GM18511 (cell line): Measurements from ENCODE around the gene CD8B.
"Not testable (repeated sequence)": the region's sequence is repeated elsewhere in the genome, so short reads cannot be mapped to it uniquely, and the experiment has no call there.

Experiments
- ATAC-seq: cut with Tn5 transposase; IDR thresholded peaks from one replicate; pipeline ENCODE4 v1.9.1; 2021; ENCODE audit warnings: mild to moderate bottlenecking, moderate library complexity; ENCODE audit not compliant: unreplicated experiment

The CD8B gene

DNA sequence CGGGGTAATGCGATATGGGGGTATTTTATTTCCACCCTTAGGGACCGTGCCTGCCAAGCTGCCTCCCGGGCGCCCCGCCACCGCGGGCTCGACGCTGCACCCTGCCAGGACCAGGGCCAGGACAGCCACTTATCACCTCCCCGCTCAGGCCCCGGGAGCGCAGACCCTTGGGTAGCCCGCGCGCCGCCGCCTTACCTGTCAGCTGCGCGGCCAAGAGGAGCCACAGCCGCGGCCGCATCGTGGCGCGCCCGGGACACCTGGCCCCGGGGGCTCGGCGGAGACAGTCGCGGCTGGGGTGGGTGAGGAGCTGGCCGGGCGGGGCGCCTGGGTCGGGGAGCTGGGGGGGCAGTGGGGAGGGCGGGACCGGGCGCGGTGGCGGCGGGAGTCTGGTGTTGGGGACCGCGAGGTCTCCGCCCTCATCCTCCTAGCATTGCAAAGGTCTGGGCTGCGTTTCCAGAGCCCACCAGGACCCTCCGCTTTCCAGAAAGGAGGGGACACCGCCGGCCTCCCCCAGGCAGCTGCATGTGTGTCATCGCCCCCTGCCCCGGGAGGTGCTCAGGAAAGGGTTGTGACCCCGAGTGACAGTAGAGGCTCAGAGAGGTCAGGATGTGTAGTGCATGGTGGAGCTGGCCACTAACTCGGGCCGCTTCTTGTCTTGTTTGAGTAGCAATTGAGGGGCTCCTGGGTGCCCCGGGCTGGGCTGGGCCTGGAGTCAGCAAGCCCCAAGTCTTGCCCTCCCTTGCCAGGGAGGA, at the start of gene CD8B:
CD8B (minus strand) TSS at position 259 of the 752 bp plus-strand sequence; CDS start at position 238, 21 bp downstream.
- ATAC-seq = not testable (repeated sequence)

DNA sequence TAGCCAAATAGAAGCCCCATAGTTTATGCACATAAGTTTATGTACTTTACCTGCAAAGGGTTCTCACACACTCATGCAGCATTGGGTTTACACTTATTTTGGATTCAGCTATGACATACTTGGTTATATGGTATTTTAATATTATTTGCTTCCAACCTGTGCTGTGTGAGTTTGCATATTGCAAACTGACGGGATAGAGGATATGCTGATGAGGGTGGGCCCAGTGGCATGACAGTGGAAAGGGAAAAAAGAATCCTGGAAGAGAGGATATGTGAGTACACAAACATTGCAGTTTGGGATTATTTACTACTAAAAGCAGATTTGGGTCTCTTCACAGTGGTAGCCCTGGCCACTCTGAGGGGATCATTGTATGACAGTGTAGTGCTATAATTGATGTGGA, 44.2 kb upstream of the CD8B start:
- ATAC-seq = not testable (repeated sequence)

DNA sequence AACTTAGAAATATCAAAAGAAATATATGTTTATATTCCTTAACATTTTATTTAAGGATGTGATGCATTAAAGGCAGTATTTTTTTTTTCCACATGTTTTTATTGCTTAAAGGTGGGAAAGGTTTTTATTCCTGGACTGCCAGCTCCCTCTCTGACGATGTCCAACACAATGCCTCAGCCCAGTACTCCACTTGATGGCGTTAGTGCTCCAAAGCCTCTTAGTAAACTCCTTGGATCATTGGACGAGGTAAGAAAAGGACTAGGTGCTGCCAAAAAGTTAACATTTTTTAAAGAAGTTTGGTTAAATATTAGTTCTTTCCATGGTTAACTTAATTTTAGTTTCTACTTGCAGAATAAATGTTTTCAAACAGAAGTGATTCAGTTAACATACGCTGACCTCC, 39.0 kb upstream of the CD8B start:
- ATAC-seq = not testable (repeated sequence)

DNA sequence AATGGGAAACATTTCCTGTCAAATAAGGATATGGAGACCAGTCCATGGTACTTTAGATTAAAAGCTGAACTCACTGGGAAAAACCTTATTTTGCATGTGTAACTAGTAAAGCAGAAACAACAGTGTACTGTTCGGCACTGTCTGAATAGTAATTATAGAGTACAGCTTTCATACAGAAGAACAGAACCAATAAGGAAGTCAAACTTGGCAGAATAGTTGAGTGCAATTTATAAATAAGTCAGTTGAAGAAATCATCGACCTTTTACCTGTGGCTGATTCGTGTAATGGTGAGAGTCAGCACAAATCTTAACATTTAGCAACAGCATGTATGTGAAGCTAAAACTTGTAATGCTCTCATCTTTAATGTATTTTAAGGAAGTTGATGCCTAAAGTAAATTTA, 24.3 kb upstream of the CD8B start:
- not testable (repeated sequence) for ATAC-seq

DNA sequence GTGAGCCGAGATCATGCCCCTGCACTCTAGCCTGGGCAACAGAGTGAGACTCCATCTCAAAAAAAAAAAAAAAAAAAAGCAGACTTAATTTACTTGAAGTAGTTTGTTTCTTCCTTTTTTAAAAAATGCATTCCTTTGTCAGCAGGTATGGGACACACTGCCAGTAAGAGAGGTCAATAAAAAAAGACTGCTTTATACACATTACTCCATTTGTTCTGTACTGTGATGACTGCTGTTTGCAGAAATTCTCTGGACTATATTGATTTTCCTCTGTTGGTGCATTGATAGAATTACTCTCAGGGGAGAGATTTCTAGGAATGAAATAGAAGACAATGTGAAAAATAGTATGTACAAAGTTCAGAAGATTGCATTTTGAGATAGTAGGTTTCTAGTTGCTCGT, 21.2 kb upstream of the CD8B start:
- not testable (repeated sequence) for ATAC-seq

DNA sequence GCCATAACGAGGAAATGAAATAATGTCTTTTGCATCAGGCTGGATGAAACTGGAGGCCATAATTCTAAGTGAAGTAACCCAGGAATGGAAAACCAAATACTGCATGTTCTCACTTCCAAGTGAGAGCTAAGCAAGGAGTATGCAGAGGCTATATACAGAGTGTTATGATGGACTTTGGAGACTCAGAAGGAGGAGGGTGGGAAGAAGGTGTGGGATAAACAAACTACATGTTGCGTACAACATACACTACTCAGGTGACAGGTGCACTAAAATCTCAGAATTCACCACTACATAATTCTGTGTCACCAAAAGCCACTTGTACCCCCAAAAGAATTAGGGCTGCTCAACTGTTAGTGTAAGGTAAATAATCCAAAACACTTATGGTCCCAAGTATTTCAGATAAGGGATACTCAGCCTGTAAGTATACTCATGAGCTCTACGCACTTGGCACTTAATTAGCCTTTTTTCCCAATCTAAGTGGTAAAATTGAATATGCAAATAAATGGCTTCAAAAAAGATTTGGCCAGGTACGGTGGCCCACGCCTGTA, 20.5 kb upstream of the CD8B start:
- not testable (repeated sequence) for ATAC-seq

DNA sequence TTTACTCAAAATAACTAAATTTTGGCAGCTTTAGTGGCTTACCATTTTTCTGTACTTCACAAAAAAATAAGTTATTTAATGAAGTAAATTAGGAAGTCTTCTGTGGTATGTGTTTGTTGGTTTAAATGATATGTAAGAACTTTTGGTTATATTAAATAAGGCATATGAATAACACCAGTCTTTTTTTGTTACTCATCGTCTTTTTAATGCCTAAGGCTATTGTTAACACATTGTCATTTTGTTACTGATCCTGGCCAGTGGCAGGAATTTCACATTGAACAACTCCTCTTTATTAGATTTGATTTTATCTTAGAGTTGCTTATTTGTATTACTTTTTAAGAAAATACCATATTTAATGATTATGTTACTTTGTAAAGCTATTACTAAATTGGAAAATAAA, 17.3 kb upstream of the CD8B start:
- not testable (repeated sequence) for ATAC-seq

DNA sequence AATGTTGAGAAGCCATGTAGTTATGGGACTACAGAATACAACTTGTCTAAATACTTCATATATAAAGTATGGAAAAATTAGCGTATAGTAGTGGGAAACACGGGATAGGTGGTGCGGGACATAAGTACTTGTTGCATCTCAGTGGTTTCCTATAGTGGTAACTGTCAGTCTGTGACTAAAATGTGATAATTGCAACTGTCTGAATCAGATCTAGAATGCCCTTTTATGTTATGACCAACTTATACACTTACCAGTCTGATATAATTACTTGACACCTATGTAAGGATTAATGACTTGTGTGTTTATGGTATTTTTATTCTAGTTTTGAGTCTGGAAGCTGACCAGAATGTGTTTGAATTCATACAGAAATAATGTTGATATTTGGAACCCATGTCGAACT, 9.3 kb upstream of the CD8B start:
- not testable (repeated sequence) for ATAC-seq

DNA sequence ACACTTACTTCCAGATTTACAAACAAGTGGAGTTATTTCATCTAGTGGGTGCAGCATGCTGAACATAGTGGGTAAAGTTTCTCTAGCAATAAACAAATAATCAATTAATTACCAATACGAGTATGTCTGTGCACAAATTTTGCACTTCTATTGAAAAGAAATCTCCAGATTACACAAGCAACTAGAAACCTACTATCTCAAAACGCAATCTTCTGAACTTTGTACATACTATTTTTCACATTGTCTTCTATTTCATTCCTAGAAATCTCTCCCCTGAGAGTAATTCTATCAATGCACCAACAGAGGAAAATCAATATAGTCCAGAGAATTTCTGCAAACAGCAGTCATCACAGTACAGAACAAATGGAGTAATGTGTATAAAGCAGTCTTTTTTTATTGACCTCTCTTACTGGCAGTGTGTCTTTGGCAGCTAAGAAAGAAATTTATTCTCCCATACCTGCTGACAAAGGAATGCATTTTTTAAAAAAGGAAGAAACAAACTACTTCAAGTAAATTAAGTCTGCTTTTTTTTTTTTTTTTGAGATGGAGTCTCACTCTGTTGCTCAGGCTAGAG, 7.3 kb upstream of the CD8B start:
- not testable (repeated sequence) for ATAC-seq

DNA sequence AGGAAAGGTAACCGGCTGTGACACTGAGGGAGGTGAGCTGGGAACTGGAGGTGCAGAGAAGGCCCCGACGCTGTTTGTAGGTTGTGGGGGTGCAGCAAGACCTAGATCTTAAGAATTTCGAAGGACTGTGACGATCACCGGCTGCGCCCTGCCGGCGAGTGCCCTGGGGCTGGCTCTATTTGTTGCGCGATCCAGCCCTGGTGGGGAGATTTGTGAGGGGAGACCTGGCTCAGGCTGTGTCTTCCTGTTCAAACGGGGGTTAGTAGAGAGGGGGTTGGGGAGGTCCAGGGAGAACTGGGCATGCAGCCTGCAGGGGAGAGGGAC, 656 bp upstream of the CD8B start:
- ATAC-seq = not testable (repeated sequence)

DNA sequence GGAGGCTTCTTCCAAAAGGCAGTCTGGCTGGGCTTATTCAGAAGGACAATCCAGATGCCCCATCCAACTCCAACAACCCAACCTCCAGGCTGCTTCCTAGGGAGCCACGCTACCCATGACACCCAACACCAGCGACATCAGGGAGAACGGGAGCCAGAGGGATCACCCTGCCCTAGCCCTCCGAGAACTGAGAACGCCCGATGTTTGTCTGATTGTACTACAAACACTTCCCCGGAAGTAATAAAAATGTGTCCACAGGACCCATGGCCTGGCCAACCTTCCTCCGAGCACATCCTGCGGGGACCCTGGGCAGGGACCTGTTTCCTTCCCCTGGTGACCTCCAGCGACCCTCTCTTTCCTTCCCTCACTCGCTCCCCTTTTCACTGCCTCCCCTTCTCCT, 511 bp downstream of the CD8B start:
- ATAC-seq = not testable (repeated sequence)

DNA sequence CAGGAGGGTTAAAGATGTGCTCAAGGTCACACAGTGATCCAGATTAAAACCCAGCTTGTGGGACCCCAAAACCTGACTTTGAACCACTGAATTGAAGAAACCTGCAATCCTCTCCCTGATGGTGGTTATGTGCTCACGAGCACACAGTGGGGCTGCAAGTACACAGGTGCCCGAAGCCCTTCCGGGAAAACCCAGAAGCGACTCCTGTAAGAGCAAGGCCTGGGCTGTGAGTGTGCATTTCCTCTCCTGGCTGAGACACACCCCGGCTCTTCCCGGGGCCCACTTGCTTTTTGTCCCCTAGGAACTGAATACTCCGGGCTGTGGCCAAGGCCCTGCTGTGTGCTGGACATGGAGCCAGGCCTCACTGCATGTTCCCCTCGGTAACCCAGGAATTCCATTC, 1.1 kb downstream of the CD8B start:
- ATAC-seq = not testable (repeated sequence)

DNA sequence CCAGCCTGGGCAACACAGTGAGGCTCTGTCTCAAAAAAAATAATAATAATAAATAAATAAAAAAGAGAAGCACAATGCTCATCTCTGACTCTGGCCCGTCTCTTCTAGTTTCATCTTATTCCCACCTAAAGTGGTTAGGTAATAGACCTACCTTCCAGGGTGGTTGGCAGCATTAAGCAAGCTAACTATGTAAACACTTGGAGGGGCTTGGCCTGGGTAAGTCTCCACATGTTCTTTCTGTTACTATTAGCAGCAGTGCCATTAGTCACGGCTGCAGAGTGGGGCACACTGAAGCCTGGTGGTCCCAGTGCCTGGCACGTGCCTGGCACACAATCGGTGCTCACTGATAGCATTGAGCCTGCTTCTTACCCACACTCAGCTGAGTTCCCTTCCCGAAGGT, 4.0 kb downstream of the CD8B start:
- not testable (repeated sequence) for ATAC-seq

DNA sequence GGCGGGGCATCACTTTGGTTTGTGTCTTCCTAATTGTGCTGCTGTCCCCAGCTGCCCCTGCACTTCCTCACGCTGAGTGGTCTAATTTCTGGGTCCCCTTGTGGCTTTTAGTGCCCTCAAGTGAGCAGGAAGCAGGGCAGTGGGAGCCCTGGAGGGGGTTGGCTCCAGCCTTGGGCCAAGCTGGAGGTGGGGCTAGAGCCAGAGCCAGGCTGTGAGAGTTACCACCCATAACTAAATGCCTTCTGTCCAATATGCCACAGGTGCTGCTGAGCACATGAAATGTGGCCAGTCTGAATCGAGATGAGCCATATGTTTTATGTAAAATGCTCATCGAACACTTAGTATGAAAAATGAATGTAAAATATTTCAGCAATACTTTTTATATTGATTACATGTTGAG, 5.2 kb downstream of the CD8B start:
- not testable (repeated sequence) for ATAC-seq

DNA sequence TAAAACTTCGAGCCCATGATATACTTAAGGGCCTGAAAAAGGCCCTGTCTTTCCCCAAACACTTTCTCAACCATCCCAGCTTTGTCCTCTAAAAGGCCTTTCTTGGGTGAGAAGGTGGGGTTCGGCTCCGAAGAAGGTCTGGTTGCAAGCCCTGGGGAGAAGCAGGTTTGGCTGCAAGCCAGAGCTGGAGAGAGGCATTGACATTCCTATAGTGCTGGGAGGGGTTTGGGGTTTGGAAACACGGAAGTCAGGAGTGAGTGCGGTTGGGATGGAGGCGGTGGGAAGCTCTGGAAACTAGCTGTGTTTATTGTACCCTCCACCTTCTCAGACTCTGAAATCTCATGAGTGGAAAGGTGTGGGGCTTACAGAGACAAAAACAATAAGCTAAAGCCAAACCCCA, 5.7 kb downstream of the CD8B start:
- ATAC-seq = not testable (repeated sequence)

DNA sequence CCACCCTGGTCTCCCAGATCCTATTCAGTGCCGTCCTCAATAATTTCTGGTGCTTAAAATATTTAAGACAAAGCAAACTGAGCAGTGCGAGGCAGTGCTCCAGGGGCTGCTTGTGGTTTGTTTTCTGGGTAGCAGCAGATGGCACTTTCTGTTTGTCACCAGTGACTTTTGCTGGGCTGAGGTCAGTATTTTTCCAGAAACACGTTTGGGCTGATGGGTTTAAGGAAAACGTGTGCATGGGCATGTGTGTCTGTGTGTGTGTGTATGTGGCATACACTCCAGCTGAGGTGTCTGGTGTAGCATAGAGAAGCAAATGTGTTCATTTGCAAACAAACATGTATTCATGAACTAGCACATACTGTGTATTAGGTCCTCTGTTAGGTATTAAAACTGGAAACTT, 10.1 kb downstream of the CD8B start:
- ATAC-seq = not testable (repeated sequence)

DNA sequence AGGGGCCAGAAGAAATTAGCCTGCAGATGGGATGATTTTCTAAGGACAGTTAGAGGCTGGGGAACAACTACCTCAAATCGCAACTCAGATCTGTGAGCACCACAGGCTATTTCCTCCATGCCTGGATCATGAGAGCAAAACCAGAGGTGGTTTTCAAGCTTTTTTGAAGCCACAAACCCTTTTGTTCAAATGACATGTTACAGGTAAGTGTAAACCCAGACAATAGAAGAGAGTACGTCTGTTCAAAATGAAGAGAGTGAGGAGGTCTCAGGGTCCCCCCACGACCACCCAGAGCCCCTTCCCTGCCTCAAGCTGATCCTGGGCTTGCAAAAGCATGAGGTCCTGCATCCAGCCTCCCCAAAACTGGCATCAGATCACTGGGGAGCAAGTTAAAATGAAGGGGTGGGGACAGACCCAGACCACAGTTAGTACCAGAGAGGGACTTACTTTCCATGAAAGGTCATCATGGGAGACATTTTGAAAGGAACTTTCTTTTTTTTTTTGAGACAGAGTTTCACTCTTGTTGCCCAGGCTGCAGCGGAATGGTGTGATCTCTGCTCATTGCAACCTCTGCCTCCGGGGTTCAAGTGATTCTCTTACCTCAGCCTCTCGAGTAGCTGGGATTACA, 19.0 kb downstream of the CD8B start:
- not testable (repeated sequence) for ATAC-seq

DNA sequence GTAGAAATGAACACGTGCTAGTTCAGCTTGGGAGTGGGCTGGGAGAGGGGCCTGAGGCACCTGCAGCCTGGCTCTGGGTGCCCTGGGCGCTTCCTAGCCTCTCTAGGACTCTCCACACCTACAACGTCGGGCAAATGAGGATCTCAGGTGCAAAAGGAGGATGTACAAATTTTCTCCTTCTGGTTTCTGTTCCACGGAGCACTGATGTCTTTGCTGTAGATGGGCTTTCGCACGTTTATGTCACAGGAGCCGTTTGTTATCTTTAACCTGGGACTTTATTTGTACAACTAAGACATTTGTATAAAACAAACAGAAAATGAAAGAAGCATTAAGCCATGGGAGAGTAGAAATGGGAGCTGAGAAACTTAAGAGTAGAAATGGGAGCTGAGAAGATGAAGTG, 20.4 kb downstream of the CD8B start:
- ATAC-seq = not testable (repeated sequence)

DNA sequence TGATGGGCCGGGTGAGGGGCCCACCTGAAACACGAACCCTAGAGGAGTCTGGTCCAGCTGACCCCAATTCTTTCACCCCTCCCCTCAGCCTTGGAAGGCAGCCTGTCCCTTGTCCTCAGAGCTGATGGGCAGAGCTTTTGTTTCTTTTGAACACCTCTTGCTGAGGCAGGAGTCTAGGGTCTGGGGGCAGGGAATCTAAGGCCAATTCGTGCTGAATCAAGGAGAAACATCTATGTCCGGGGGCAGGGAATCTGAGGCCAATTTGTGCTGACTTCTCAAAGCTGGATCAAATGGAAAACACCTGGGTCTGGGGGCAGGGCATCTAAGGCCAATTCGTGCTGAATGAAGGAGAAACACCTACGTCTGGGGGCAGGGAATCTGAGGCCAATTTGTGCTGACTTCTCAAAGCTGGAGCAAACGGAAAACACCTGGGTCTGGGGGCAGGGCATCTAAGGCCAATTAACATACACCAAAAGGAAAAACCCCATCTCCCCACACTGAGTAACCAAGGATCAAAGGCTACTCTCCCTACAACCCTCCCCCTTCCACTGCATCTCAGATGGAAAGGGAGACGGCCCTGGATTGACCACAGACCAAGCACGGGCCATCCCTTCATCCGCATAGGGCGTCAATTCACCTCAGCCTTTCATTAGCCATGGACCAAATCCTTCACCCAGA, 21.7 kb downstream of the CD8B start:
- ATAC-seq = not testable (repeated sequence)

DNA sequence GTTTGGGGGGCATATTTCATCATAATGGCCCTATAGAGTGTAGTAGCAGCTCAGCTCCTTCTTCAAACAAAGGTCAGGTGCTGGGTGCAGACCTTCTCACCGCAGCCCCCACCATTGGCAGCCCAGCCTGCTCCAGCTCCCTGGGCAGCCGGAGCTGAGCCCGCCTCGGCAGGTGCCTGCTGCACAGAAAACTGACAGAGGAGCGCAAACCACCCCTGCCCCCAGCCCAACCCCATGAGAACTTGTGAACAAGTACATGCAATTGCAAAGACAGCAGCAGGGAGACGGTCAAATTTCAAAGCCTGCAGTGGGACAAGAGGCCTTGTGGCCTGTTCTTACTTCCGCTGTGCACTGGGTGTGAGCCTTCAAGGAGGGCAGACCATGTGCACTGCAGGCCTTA, 22.2 kb downstream of the CD8B start:
- not testable (repeated sequence) for ATAC-seq

DNA sequence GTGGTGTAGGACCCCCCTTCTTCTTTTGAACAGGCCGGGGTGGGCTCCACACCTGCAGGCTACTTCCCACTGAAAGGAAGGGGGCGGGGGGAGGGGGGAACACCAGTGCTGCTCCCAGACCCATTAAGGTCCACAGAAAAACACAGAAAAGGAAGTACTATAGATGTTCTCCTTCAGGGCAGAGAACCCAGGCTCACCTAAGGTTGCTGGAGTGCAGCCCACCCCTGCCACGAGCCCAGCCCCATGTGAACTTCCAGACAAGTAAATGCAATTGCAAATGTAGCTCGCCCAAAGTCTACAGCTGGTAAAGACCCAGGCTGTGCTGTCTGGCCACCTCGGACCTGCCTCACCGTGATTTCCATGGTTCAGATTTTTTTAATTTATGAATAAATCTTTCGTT, 24.0 kb downstream of the CD8B start:
- ATAC-seq = not testable (repeated sequence)
